ENCODE results near the gene WASF2.
A peak's percentile ranks its signal among the peaks of the same experiment; 100 is the strongest.
"Not testable (repeated sequence)": the region's sequence is repeated elsewhere in the genome, so short reads cannot be mapped to it uniquely, and the experiment has no call there.

Gene WASF2

DNA sequence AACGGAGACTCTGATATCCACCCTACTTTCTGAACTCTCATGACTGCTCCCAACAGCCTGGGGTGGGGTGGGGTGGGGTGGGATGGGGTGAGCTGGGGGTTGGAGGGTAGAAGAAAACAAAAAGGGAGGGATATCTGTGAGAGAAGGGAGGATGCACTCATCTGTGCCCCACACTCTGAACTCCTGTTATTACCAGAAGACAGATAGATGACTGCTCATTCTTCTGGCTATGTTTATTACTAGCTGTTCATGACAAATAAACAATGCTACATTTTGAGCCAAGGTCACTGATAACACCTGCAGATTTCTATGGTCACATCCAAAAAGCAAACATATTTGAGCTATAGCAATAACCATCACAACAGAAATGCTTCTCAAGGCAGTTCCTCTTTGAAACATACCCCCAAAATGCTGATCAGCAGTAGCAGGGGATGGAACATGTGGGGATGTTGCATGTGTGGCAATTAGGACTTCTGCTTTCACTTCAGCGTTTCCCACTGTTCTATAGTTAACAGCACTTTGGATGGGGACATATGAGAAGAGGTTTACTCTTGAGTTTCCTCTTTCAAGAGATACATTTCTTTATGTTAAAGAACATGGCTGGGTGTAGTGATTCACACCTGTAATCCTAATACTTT is 54.3 kb downstream of the WASF2 start:
- H3K4me3 ChIP-seq (ENCODE audit: low read length) = peak overlapping the region; percentile 13
- DNase-seq (ENCODE audit: low read depth, low spot score) = no peak

DNA sequence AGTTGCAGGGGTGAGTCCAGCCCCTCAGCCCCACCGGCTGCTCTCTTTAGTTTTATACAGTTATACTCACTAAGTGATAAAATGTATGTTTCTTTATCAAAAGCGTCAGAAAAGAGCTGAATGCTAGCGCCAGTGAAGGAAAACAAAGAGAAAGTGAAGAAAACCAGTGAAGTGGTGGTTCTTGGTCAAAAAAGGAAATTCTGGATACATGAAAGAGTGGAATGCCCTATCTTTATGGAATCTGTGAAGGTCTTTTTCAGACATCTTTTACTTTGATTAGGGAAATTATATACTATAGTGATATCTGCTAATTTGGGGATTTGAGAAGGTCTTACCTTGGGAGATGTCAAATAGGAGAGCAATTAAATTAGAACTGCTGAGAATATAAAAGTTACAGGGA is 56.3 kb downstream of the WASF2 start:
- DNase-seq (ENCODE audit: low read depth, low spot score) = no peak

DNA sequence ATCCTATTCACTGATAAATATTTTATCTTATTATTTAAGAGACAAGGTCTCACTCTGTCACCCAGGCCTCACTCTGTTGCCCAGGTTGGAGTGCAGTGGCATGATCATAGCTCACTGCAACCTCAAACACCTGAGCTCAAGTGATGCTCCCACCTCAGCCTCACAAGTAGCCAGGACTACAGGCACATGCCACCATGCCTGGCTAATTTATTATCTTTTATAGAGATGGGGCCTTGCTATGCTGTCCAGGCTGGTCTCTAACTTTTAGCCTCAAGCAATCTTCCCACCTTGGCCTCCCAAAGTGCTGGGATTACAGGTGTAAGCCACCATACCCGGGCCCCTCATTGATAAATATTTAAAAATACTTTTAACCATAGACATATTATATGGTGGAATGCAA is 57.2 kb downstream of the WASF2 start:
- H3K4me3 ChIP-seq (ENCODE audit: low read length); DNase-seq (ENCODE audit: low read depth, low spot score): not testable (repeated sequence)

More for the DNA sequence above, 56.3 kb downstream of the WASF2 start:
- H3K4me3 ChIP-seq (ENCODE audit: low read length) = no peak overlapping the region

DNA sequence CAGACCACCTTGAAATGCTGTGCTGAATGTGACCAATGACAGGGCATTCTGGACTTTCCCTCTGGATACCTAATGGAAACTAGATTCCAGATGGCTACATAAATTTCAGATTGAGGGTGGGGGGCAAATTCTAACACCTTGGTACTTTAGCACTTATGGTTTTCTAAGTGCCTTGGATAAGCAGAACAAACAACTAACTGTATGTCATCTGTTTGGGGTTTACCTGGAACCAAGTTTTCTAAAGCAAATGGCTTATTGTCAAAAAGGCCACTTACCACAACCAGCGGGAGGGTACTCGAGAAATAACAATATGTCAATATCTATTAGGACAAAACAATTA is 58.4 kb downstream of the WASF2 start:
- no peak for DNase-seq (ENCODE audit: low read depth, low spot score)
- no peak overlapping the region for H3K4me3 ChIP-seq (ENCODE audit: low read length)

- peak overlapping the region; percentile 9; the same call in 1 of the 2 replicates for H3K4me3 ChIP-seq (ENCODE audit: low read length)
- peak; percentile 80 for DNase-seq (ENCODE audit: low read depth, low spot score)
These were observed 58.9 kb downstream of the WASF2 start for GRCh38 chr1:27430903-27431600.

GRCh38 chr1:27429029-27429425 is 60.9 kb downstream of the WASF2 start:
- no peak for DNase-seq (ENCODE audit: low read depth, low spot score)
- peak overlapping the region; percentile 42 for H3K4me3 ChIP-seq (ENCODE audit: low read length)

DNA sequence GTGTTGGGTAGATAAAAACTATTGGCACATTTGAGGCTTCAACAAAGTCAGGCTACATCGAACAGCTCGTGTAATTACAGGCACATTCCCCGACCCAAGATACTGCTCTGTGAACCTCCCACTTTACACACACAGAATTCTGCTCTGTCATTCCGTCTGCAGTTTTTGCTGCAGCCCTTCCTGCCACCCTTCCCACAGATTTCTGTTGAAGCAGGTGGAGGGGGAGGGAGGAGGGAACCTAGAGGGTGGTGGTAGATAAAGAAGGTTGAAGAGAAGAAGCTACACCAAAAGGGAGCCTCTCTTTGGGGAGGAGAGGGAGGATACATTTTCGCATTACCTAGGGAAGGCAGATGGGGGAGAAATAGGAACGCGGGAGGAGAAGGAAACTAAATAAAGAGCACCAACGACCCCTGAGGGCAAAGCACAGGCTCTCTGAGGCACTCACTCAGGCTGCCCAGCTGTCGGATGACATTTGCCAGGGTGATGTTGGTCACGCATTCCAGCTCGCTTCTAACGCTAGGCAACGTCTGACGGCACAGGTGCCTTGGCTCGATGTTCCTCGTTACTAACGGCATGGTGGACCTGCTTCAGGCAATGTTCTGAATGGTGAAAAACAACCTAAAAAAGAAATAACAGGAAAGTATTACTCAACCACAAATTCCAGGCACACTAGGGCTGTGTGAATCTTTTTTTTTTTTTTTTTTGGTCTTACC is 61.5 kb downstream of the WASF2 start:
- peak; percentile 88 for DNase-seq (ENCODE audit: low read depth, low spot score)
- peak overlapping the region; percentile 42 for H3K4me3 ChIP-seq (ENCODE audit: low read length)

- H3K4me3 ChIP-seq (ENCODE audit: low read length) = peak overlapping the region; percentile 42
- DNase-seq (ENCODE audit: low read depth, low spot score) = no peak
These were observed 62.1 kb downstream of the WASF2 start for GRCh38 chr1:27427816-27428315.

- no peak for DNase-seq (ENCODE audit: low read depth, low spot score)
- H3K4me3 ChIP-seq (ENCODE audit: low read length) = no peak overlapping the region
These were observed 62.6 kb downstream of the WASF2 start for GRCh38 chr1:27427329-27427728.

DNA sequence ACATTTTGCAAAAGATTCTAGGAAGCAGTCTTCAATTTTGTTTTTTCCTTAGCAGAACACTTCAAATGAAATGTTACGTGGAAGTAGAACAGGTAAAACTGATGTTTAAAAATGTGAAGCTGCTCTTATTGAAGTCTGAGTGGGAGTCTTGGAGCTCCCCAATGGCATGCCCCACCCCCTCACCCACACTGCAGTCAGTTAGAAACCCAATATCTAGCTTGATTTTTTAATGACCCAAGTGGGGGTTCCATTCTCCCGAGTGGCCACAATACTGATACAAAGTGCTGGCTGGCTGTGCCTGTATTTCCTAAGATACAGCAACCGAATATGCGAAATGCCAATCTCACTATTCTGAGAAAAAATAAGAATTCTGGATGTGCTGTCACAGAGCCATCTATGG is 66.3 kb downstream of the WASF2 start:
- DNase-seq (ENCODE audit: low read depth, low spot score) = no peak
- H3K4me3 ChIP-seq (ENCODE audit: low read length) = no peak overlapping the region

DNA sequence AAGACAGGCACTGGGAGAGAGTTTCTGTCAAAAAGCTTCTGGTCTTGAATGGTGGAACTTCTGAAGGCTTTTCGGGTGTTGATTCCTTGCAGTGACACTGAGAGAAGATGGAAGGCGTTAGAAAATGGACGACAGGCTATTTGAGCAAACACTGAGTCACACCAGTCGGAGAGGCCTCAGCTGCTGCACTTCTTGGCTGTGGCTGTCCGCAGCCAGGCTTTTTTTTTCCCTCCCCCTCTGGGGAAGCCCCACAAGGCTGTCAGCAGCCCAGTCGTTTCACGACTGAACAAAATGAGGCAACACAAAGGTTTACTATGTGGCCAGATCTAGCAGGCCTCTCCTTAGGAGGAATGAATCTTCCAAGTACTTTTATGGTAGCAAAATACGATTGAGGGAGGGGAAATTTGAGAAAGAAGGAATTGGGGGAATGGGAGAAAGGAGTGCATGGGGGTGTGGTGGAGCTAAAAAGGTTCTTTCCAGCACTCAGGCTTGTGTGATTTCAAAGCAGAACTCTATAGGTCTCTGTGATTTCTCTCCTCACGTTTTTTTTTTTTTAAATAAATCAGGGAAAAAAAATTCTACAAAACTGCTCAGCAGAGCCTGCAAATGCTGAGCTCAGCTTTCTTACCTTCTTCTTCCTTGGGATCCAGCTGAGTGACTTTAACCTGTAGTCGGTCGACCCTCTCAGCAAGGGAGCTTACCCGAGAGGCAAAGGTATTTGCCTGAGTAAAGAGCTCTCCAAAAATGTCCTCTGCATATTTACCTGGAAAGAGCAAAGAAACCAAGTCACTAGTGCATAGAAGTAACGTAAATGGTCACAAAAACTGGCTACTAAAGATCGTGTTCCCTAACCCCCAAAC is 71.4 kb downstream of the WASF2 start:
- H3K4me3 ChIP-seq (ENCODE audit: low read length) = no peak overlapping the region
- DNase-seq (ENCODE audit: low read depth, low spot score) = no peak

GRCh38 chr1:27417713-27418112 is 72.3 kb downstream of the WASF2 start:
- DNase-seq (ENCODE audit: low read depth, low spot score) = no peak
- H3K4me3 ChIP-seq (ENCODE audit: low read length) = no peak overlapping the region

DNA sequence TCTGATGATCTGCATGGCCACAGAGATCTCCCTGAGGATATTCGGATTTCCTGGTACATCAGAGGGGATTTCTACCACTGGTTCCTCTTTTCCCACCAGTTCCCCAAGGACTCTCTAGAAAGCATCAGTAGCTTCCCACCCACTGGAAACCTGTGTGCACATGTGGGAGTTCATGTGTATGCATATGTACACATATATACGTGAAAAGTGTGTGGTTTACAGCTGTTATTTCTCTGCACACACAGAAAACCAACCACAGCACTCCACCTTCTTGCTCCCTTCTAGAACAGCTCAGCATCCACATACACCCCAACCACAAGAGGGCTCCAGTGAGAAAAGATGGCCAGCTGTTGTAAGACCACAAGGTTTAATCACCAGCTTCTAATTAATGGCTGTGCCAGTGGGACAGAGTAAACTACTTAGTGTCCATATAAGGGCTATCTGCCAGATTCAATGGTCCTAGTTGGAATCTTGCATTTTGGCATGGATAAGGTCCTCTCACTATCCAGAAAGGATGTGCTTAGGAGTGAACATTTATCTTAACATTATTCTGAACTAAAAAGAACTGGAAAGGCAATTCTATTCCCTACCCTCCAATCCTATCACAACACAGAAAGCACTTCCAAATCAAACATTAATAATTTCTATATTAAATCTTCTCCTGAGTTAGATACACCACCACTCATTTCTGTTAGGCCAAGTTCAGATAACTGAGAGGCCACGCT is 73.4 kb downstream of the WASF2 start:
- H3K4me3 ChIP-seq (ENCODE audit: low read length) = no peak overlapping the region
- DNase-seq (ENCODE audit: low read depth, low spot score) = peak; percentile 73

DNA sequence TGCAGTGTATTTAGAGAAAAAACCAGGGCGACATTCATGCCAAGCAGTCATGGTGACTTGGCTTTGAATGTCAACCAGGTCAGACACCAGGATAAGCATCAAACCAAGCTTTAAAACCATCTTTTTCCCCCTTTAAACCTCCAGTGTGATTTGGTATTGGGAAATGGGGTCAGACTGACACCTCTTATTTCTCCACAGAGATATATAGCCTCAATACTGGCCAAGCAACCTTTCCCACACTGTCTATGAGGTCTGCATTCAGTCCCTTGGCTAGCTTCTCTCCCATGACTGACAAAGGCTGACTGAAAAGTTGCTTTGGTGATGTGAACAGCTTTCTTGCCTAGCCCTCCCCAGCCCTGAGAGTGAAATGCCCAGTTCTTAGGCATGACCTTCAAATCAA is 75.9 kb downstream of the WASF2 start:
- no peak for DNase-seq (ENCODE audit: low read depth, low spot score)
- no peak overlapping the region for H3K4me3 ChIP-seq (ENCODE audit: low read length)

DNA sequence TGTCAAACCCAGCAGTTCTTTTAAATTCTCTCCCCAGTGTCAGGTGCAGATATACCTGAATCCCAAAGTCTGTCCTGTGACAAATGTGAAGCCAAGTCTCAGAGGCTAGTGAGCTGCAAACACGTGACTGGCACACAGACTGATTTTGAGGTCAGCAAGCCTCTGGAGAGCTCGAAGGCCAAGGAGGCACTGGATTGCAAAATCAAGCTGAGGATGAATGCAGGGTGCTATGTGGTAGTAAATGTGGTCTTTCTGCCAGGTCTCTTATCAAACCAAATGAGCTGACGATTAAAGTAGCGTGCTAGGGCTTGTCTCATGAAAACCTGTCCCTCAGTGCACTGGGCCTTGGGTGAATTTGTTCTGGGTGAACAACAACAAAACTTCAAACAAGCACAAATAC is 77.0 kb downstream of the WASF2 start:
- DNase-seq (ENCODE audit: low read depth, low spot score) = no peak
- H3K4me3 ChIP-seq (ENCODE audit: low read length) = no peak overlapping the region

GRCh38 chr1:27412502-27412901 is 77.5 kb downstream of the WASF2 start:
- H3K4me3 ChIP-seq (ENCODE audit: low read length) = no peak overlapping the region

DNA sequence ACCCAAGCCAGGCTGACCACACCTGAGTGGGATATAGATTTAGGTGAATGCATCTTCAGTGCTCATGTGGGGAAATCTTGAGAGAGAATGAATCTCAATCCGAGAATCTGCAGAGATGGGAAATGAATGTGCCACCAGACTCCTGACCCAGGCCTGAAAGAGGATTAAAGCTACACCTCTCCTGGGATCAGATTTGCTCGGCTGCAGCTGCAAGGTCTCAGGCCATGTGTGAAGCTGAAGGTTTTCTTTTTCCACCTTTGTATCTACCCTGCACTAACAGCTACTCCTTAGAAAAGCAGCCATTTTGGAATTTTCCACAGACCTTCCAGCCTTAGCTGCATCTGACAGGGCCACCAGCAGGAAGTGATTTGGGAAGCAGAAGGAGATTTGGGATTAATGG is 79.3 kb downstream of the WASF2 start:
- H3K4me3 ChIP-seq (ENCODE audit: low read length) = no peak overlapping the region
- DNase-seq (ENCODE audit: low read depth, low spot score) = no peak

More at GRCh38 chr1:27412502-27412901, 77.5 kb downstream of the WASF2 start:
- no peak for DNase-seq (ENCODE audit: low read depth, low spot score)

DNA sequence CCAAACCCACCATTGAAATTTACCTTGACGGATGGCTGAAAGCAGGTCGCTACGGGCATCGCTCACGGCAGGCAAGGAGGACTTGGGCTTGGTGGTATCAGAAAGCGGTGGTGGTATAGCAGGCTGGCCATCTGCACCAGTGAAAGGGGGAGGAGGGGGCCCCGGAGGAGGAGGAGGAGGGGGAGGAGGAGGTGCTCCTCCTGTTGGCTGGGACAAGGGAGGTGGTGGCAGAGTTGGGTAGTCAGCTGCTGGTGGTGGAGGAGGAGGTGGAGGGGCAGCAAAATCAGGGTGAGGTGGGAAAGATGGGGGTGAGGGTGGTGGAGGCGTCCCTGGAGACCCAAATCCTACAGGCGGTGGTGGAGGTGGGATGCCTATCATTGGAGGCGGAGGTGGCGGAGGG is 80.3 kb downstream of the WASF2 start:
- DNase-seq (ENCODE audit: low read depth, low spot score) = no peak
- no peak overlapping the region for H3K4me3 ChIP-seq (ENCODE audit: low read length)

DNA sequence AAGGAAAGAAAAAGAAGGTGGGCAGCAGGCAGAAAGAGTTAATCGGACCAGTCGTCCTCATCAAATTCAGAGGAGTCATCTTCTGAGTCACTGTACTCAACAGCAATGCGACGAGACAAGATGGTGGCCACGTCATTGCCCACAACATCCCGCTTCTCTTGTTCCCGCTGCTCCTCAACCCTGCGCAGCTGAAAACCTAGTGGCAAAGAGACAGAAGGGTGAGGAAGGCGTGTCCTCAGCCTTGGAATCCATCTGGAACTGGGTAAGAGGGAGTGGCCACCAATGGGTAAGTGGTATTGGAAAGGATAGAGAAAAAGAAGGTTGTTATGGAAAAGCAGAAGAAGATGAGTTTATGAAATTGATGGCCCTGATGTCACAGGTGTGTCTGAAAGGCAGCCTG is 81.8 kb downstream of the WASF2 start:
- DNase-seq (ENCODE audit: low read depth, low spot score) = no peak

More for the DNA sequence above, 81.8 kb downstream of the WASF2 start:
- H3K4me3 ChIP-seq (ENCODE audit: low read length) = no peak overlapping the region

All from Jurkat, Clone E6-1 (cell line).